ENCODE results near the gene PRKCE. TPM values are rescaled to one million over a fixed set of nuclear protein-coding genes. Genes with fewer than 3 reads are reported as not detected.

PRKCE gene
- total and polyA plus RNA-seq, 4 donors, result 2.5 to 38.6 (median 5.8) TPM

GRCh38 chr2:45690231-45690630 lies 38.8 kb downstream of the PRKCE start:
- Histone ChIP-seq H3K27me3 (ENCODE audit: control insufficient read depth in 4 of 4, insufficient read depth in 4 of 4, low read length in 3 of 4) (no peaks in the 10 kb centered on the region), H3K4me3 (ENCODE audit: low read depth in 1 of 3, low read length in 3 of 3) (no peak overlapping the region), H3K9ac (ENCODE audit: low read depth in 1 of 2, low read length in 2 of 2) (no peak overlapping the region), H3K27ac (ENCODE audit: low read depth in 1 of 2, low read length in 2 of 2) (no peak overlapping the region), H3K36me3 (ENCODE audit: control insufficient read depth in 4 of 4, insufficient read depth in 3 of 4, low read depth in 1 of 4, low read length in 3 of 4) (no peaks in the 10 kb centered on the region), H3K9me3 (ENCODE audit: control insufficient read depth in 4 of 4, low read length in 3 of 4) (no peaks in the 10 kb centered on the region), H3K4me1 (ENCODE audit: control insufficient read depth in 4 of 4, insufficient read depth in 4 of 4, low read length in 3 of 4) (peaks cover 0 to 2% (median 0%) of the 10 kb centered on the region in 4 donors)
- 67% methylated on average over 2 of the region's 2 CpGs for WGBS
- DNase-seq (ENCODE audit: low spot score), result no peak
- TF ChIP-seq RXRA (IDR thresholded peaks at IDR 0.05), result no peak
- no peak for TF ChIP-seq ATF3 (IDR thresholded peaks at IDR 0.05)
- TF ChIP-seq MAX (IDR thresholded peaks at IDR 0.05), result no peak
- no peak for TF ChIP-seq EGR1 (IDR thresholded peaks at IDR 0.05; ENCODE audit: low read depth in 2 of 2)
- TF ChIP-seq JUND (IDR thresholded peaks at IDR 0.05), result no peak

- Histone ChIP-seq H3K27ac (ENCODE audit: low read depth in 1 of 2, low read length in 2 of 2) (no peak overlapping the region), H3K9me3 (ENCODE audit: control insufficient read depth in 4 of 4, low read length in 3 of 4) (no peaks in the 10 kb centered on the region), H3K36me3 (ENCODE audit: control insufficient read depth in 4 of 4, insufficient read depth in 3 of 4, low read depth in 1 of 4, low read length in 3 of 4) (no peaks in the 10 kb centered on the region), H3K27me3 (ENCODE audit: control insufficient read depth in 4 of 4, insufficient read depth in 4 of 4, low read length in 3 of 4) (no peaks in the 10 kb centered on the region), H3K9ac (ENCODE audit: low read depth in 1 of 2, low read length in 2 of 2) (no peak overlapping the region), H3K4me1 (ENCODE audit: control insufficient read depth in 4 of 4, insufficient read depth in 4 of 4, low read length in 3 of 4) (peaks cover 0 to 2% (median 0%) of the 10 kb centered on the region in 4 donors), H3K4me3 (ENCODE audit: low read depth in 1 of 3, low read length in 3 of 3) (no peak overlapping the region)
- no peak for DNase-seq (ENCODE audit: low spot score)
- WGBS, result 91% methylated on average over 12 of the region's 12 CpGs
- TF ChIP-seq REST (IDR thresholded peaks at IDR 0.05), result no peak
- no peak for TF ChIP-seq JUND (IDR thresholded peaks at IDR 0.05)
- no peak for TF ChIP-seq FOXA1 (IDR thresholded peaks at IDR 0.05)
- TF ChIP-seq ZBTB33 (IDR thresholded peaks at IDR 0.05), result no peak
- no peak for TF ChIP-seq HNF4G (IDR thresholded peaks at IDR 0.05)
- no peak for TF ChIP-seq NR2F2 (IDR thresholded peaks at IDR 0.05)
- TF ChIP-seq RAD21 (IDR thresholded peaks at IDR 0.05), result no peak
- no peak for TF ChIP-seq FOXA2 (IDR thresholded peaks at IDR 0.05)
- no peak for TF ChIP-seq GABPA (IDR thresholded peaks at IDR 0.05 in 1 of 2, conservative IDR thresholded peaks at IDR 0.05 in 1 of 2)
- TF ChIP-seq YY1 (IDR thresholded peaks at IDR 0.05), result no peak
These were observed 39.9 kb downstream of the PRKCE start for GRCh38 chr2:45691171-45691999.

Data from liver (tissue), 9 donors.